VCaP (cell line): ENCODE results near the gene KDM5A.

ENCODE experiments used
- H3K27ac ChIP-seq: fragments of 450-650 bp; 2 replicates; pipeline ENCODE4 v1.5.1; 2017
- CTCF ChIP-seq: fragments of 450-650 bp; conservative IDR thresholded peaks from 2 replicates; pipeline ENCODE4 v1.5.1; 2017; ENCODE audit warnings: mild to moderate bottlenecking, moderate library complexity

KDM5A gene

GRCh38 chr12:234891-235415, 154.2 kb downstream of the KDM5A start:
- no peak for TF ChIP-seq CTCF

GRCh38 chr12:234019-234418, 155.1 kb downstream of the KDM5A start:
- H3K27ac ChIP-seq: no peak overlapping the region
- TF ChIP-seq CTCF: no peak

More at GRCh38 chr12:234891-235415, 154.2 kb downstream of the KDM5A start:
- H3K27ac ChIP-seq: no peak overlapping the region

GRCh38 chr12:233615-233968, 155.5 kb downstream of the KDM5A start:
- no peak overlapping the region for H3K27ac ChIP-seq

GRCh38 chr12:232731-233614, 156.1 kb downstream of the KDM5A start:
- TF ChIP-seq CTCF: no peak
- H3K27ac ChIP-seq: no peak overlapping the region

More at GRCh38 chr12:233615-233968, 155.5 kb downstream of the KDM5A start:
- TF ChIP-seq CTCF: no peak

GRCh38 chr12:230925-231671, 158.0 kb downstream of the KDM5A start:
- no peak for TF ChIP-seq CTCF

More at GRCh38 chr12:230925-231671, 158.0 kb downstream of the KDM5A start:
- H3K27ac ChIP-seq: no peak overlapping the region
